ENCODE measurements around the gene MIGA2.
"Not testable (repeated sequence)": the region's sequence is repeated elsewhere in the genome, so short reads cannot be mapped to it uniquely, and the experiment has no call there.

The MIGA2 gene, protein sequence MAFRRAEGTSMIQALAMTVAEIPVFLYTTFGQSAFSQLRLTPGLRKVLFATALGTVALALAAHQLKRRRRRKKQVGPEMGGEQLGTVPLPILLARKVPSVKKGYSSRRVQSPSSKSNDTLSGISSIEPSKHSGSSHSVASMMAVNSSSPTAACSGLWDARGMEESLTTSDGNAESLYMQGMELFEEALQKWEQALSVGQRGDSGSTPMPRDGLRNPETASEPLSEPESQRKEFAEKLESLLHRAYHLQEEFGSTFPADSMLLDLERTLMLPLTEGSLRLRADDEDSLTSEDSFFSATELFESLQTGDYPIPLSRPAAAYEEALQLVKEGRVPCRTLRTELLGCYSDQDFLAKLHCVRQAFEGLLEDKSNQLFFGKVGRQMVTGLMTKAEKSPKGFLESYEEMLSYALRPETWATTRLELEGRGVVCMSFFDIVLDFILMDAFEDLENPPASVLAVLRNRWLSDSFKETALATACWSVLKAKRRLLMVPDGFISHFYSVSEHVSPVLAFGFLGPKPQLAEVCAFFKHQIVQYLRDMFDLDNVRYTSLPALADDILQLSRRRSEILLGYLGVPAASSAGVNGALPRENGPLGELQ

DNA sequence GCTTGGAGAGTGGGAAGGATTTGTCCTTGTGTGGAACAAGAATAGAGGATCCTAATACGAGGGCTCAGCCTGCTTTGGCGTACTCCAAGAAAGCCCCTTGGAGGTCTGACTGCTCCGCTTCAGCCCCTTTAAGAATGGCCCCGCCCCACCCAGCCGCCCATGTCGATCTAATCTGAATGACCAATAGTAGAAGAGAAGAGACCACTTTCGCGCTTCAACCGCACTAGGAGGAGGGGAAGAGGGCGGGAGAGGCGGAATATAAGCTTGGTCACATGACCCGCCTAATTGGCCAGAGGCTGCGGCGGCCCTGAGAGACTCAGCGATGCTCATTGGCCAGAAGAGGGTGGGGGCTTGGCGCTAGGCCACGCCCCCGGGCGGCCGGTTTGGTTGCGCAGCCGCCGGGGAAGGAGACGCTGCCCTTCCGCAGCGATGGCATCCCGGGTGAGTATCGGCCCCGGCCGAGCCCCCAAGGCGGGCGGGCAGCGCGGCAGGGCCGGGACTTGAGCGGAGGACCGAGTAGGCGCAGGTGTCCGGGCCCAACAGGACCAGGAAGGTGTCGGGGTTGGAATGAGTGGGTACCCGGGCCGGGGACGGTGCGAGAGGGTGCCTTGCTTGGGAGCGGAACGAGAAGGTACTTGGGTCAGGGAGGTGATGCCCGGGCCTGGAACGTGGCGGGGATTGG lies at the start of gene MIGA2:
MIGA2 (plus strand) TSS at position 386 of the 682 bp plus-strand sequence. CDS start 3,969 bp downstream, outside the sequence.
- peak; percentile 84 to 90 for DNase-seq (ENCODE audit: low read depth in 2 of 2, low spot score in 1 of 2)

DNA sequence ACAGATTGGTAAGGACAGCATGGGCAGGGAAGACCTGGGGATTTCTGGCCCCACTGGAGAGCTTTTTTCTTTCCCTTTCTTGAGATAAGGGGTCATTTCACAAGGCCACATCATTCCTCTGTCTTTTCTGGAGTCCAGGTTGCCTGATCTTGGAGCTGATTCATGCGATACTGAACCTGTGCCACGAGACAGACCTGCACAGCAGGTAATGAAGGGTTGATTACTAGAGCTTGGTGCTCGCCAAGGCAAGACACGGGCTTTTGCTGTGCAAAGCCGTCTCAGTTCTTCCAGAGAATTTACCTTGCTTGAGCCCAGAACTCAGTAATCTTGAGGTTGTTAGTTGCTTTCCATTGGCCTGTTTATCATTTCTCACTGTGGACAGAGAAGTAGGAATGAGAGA lies 49.8 kb upstream of the MIGA2 start:
- DNase-seq (ENCODE audit: low read depth in 2 of 2, low spot score in 1 of 2): no peak

DNA sequence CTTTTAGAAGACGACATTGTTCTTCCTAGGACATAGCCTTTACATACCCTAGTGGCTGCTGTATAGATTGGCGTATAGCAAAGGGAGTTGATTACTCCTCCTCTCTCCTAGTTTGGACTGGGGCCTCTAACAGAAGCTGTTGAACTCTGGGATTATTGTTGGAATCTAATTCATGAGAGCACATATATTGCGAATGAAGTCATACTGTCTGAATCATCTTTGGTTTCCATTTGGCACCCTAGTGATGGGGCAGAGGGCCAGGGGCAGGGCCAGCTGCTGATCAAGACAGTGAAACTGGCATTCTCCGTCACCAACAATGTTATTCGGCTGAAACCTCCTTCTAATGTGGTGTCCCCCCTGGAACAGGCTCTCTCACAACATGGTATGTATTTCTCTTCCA lies 48.6 kb upstream of the MIGA2 start:
- DNase-seq (ENCODE audit: low read depth in 2 of 2, low spot score in 1 of 2): no peak

DNA sequence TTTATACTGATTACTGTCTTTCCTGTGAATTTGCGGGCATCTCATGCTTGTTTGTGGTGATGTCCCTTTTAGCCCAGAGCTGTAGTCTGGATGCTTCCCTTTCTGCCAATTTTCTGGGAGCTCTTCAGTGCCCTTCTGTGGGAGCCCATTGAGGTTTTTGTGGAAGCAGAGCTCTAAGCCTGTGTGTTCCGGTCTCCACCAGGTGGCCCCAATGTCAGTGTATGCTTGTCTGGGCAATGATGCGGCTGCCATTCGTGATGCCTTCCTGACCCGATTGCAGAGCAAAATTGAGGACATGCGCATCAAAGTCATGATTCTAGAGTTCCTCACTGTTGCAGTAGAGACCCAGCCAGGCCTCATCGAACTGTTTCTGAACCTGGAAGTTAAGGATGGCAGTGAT lies 43.4 kb upstream of the MIGA2 start:
- DNase-seq (ENCODE audit: low read depth in 2 of 2, low spot score in 1 of 2): no peak

DNA sequence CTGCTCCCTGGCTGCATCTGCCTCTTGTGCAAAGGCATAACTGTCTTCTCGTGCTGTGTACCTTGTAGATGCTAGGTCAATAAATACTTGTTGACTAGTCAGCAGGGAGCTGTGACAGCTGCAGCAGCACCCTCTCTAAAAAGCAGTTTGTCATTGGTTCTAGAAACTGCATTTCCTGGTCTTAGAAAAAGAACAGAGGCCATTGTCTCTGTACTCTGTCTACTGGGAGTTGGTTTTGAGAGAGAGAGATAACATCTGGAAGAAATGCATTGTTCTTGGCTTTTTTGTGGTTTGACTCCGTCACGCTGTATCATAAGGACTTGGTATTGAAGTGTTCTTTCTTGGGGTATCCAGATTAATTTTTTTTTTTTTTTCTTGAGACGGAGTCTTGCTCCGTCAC lies 40.6 kb upstream of the MIGA2 start:
- DNase-seq (ENCODE audit: low read depth in 2 of 2, low spot score in 1 of 2): no peak

DNA sequence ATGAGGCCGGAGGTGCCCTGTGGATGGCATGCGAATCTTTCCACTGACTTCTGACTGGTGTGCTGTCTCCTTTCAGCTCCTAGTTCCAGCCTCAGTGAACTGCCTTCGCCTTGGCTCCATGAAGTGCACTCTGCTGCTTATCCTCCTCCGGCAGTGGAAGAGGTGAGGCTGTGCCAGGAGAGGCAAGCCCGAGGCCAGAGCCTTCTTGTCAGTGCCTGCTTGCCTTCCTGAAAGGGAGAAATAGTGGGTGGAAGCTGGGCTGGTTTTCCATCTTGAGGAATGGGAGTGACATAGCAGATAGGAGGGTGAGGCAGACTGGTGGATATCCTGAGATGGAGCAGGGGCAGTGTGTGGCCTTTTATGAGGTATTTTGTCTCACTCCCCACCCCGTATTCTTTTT lies 38.0 kb upstream of the MIGA2 start:
- no peak for DNase-seq (ENCODE audit: low read depth in 2 of 2, low spot score in 1 of 2)

DNA sequence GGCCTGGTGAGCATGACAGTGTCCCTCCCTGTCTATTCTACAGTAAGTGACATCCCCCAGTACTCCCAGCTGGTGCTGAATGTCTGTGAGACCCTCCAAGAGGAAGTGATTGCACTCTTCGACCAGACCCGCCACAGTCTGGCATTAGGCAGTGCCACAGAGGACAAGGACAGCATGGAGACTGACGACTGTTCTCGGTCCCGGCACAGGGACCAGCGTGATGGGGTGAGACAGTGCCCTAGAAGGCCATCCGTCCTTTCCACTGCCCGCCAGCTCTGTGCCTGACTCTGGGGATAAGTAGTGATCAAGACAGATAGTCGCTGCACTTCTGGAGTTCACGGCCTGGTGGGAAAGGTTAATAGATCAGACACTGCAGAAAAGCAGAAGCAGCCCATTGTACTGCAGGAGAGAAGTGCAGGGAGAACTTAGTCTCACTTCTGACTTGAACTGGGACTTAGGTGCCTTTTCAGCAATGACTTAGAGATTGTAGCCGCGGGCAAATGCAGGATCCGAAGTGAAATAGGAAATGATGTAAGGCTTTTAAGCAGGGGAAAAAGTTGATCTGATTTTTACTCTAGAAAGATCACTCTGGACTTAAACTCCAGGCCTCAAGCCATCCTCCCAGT lies 36.7 kb upstream of the MIGA2 start:
- DNase-seq (ENCODE audit: low read depth in 2 of 2, low spot score in 1 of 2): no peak

DNA sequence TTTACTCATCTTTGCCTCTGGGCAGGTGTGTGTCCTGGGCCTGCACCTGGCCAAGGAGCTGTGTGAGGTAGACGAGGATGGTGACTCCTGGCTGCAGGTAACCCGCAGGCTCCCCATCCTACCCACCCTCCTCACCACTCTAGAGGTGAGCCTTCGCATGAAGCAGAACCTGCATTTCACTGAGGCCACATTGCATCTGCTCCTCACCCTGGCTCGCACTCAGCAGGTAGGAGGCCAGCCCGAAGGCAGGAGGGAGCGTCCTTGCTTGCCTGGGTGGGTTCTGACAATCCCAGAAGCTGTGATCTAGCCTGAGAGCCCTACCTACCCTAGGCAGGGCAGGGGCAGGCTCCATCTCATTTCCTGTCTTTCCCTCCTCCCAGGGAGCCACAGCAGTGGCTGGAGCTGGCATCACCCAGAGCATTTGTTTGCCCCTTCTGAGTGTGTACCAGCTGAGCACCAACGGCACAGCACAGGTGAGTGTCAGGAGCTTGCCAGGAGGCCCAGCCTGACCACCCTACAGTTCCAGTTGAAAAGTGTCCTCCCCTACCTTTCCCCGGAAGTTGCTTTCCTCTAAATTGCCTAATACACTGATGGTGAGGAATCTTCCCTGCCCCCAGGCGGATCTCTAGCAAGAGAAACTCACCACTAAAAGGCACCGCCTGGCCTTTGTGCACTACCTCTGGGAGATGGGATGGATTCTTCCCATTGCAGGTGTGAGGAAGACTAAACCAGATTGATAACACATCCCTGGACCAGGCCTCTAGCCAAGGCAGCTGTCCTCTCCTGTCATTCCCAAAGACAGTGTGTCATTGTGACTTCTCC lies 34.7 kb upstream of the MIGA2 start:
- no peak for DNase-seq (ENCODE audit: low read depth in 2 of 2, low spot score in 1 of 2)

DNA sequence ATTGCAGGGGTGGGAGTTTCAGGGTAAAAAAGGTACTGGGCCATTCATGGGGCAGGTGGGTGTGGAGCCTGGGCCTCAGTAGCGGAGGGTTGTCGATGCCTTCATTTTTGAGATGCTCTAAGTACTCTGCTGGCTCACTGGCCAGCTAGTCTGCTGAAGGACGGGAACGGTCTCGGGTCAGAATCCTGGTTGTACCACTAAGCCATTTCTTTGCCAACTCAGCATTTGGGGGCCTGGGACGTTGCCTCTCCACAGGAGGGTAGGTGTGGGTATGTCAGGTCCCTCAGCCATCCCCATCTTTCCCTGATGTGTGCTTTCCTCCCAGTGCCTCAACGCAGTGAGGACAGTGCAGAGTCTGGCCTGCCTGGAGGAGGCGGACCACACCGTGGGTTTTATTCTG lies 33.4 kb upstream of the MIGA2 start:
- DNase-seq (ENCODE audit: low read depth in 2 of 2, low spot score in 1 of 2): no peak

DNA sequence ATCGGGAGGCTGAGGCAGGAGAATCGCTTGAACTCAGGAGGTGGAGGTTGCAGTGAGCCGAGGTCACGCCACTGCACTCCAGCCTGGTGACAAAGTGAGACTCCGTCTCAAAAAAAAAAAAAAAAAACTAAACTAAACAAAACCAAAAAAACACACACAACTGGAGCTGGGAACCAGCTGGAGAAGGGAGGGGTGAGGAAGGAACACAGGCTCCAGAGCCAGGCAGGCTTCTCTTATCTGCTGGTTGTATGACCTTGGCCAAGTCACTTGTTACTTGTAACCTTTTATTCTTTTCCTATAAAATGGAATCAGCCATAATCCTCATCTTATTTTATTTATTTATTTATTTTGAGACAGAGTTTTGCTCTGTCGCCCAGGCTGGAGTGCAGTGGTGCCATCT lies 32.3 kb upstream of the MIGA2 start:
- not testable (repeated sequence) for DNase-seq (ENCODE audit: low read depth in 2 of 2, low spot score in 1 of 2)

DNA sequence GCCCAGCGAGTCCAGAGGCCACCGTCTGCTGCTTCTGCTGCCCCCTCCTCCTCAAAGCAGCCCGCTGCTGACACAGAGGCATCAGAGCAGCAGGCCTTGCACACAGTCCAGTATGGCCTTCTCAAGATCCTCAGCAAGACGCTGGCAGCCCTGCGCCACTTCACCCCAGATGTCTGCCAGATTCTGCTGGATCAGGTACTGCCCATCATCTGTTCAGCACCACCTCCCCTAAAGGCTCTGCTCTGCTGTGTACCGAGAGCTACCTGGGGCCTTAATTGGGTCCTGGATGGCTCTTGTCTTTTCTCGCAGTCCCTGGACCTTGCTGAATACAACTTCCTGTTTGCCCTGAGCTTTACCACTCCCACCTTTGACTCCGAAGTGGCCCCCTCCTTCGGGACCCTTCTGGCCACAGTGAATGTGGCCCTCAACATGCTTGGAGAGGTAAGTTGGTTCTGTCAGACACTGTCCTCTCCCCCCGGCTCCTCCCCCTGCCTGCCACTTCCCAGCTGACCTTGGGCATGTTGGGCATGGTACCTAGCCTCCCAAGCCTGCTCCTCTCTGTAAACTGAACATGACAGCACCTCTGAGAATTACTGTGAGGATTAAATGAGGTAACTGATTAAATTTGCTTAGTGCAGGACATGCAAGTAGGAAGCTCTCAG lies 31.0 kb upstream of the MIGA2 start:
- no peak for DNase-seq (ENCODE audit: low read depth in 2 of 2, low spot score in 1 of 2)

DNA sequence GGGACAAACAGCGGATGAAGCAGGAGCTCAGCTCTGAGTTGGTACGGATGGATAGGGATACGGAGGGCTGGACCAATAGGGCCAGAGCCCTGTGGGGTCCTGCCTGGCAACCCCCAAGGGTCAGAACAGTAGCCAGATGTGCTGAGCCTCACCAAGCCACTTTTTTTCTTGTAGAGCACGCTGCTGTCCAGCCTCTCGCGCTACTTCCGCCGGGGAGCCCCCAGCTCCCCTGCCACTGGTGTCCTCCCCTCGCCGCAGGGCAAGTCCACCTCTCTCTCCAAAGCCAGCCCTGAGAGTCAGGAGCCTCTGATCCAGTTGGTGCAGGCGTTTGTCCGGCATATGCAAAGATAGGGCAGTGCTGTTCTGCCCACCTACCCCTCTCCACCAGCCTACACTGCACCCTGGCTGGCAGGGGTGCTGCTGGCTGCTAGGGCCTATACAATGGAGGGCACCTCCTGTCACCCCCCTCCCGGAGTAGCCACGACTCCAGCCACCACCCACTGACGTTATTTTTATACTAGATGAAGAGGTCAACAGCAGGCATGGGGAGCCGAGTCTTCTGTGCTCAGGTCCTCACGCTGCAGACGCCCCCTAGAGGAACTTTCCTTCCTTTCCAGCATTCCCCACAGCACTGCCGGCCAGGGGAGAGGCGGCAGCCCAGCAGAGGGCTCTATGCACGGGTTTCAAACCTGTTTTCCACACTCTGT lies 29.9 kb upstream of the MIGA2 start:
- no peak for DNase-seq (ENCODE audit: low read depth in 2 of 2, low spot score in 1 of 2)

DNA sequence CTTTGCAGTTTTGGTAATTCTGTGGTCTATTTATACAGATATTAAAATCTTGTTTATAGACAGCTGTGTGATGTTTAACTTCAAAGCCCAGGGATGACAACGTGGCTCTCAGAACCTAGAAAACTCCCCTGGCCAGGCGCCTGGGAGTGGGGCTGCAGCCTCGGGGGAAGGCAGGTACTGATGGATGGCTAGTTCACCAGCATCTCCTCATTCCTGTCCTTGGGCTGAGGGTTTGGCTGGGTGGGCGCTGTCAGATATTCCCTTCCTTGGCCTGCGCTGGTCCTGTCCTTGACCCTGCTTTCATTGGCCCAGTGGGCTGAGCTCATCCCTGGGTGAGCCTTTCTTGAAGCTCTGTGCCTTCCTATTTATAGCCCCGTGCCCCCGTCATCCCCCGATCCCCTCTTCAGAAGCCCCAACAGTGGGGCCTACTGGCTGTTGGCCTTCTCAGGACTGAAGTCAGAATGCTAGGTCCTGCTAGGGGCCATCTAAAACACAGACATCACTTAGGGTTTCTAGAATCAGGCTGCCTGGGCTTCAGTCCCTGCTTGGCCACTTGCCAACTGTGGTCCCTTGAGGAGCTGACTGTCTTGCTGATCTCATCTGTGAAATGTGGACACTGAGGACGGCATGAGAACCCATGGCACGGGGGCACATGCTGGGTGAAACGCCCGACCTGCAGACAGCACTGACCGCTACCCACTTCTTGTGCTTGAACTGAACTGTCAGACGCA lies 29.2 kb upstream of the MIGA2 start:
- no peak for DNase-seq (ENCODE audit: low read depth in 2 of 2, low spot score in 1 of 2)

DNA sequence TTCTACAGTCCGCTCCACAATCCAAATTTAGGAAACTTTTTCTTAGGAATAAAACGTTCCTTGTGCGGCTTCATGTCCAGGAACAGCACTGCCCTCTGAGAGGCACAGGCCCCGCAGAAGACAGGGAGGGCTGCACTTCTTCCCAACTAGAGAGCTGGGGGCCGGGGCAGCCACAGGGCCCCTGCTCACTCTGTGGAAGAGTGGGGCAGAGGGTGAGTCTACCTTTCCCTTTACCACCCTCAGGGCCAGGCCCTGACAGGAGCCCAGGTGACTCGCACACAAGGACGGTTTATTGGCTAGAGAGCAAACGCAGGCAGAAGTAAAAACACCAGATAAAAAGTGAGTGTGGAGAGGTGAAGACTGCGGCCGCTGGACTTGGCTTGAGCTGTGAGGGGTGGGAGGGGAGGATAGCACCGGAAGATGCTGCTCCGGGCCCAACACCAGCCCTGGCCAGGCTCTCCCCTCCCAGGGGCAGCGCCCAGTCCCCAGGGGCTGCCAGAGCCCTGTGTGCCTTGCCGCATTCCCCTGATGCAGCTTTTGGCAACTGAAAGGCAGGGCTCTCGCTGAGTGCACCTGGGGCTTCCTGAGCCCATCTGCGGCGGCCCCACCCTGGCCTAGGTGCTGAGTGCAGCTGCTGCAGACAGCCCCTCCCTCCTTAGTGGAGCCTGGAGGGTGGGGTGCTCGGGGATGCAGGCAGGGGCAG lies 28.5 kb upstream of the MIGA2 start:
- DNase-seq (ENCODE audit: low read depth in 2 of 2, low spot score in 1 of 2): no peak

DNA sequence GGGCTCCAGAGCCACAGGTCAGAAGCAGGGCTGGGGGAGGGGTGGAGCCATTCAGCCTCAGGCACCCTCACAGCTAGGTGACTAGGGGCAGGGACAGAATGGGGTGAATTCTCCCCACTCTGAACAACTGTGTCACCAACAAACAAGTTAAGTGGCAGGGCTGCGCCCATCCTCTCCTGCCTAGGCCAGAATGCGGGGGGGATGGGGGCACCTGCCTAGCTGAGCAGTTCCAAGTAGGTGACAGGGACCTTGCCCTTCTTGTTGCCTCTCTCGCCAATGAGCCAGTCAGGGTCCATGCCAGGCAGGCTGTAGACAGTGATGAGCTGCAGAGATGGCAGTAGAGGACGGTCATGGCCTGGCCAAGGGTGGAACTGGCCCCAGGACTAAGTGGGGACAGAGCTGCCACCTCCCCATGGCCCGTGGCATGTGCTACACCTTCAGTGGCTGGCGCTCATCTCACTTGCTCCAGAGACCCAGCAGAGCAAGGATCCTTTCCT lies 27.9 kb upstream of the MIGA2 start:
- DNase-seq (ENCODE audit: low read depth in 2 of 2, low spot score in 1 of 2): no peak

DNA sequence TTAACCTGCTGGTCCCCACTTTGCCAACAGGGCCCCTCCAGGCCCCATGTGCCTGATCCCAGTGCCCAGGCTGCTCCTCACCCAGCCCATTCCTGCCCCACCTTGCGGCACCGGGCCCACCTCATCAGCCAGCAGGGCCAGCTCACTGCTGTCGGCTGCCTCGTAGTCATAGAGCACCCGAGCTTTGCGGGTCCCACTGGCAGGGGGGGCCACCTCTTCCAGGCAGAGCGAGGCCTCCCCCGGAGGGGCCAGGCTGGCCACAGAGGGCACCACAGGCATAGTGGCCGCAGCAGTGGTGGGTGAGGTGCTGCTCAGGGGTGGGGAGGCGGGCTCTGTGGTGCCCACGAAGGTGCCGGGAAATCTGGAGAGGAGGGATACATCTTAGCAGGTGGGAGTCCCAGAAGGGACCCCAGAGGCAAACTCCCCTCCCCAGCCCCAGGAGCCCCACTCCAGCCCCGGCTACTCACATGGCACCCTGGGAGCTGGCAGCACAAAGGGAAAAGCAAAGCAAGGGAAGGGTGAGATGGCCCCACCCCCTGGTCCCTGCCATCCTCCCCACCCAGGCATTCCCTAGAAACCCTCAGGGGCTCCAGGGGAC lies 27.3 kb upstream of the MIGA2 start:
- no peak for DNase-seq (ENCODE audit: low read depth in 2 of 2, low spot score in 1 of 2)

DNA sequence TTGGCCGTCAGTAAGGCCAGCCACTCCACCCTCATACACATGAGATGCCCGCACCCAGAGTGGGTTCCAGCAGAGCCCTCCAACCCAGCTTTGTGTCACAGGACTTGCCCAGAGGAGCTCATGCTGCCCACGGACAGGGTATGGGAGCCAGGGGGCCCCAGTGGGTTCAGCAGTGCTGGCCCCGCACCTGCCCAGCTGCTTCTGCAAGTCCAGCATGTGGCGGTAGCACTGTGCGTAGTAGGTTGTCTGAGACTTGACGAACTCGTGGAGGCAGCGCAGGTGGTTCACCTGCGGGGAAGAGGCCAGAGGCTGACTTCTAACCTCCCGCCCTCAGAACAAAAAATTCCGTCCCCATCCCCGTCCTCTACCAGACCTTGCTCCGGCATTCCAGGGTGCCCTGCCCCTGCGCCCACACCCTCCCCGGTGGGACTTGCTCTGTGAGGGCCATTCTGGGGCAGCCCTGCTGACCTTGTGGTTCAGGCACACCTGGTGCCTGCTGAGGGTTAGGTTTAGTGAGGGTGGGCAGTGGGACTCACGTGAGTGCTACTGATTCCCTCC lies 26.8 kb upstream of the MIGA2 start:
- no peak for DNase-seq (ENCODE audit: low read depth in 2 of 2, low spot score in 1 of 2)
